ENCODE measurements around the gene OR10G7. TPM values are rescaled to one million over a fixed set of nuclear protein-coding genes. Genes with fewer than 3 reads are reported as not detected.

OR10G7 gene
- total RNA-seq, 1 experiment from 2014 or later: not detected

DNA sequence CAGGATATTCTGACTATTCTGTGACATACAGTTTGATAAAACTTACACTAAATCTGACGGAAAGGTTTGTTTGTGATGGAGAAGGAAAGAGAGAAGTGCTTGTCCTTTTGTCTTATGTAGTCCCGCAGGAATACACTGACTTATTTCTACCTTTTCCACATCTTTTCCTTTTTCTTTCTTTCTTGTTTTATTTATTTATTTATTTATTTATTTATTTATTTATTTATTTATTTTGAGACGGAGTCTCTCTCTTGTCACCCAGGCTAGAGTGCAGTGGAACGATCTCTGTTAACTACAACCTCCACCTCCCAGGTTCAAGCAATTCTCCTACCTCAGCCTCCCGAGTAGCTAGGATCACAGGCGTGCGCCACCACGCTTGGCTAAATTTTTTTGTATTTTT is 31.0 kb upstream of the OR10G7 start:
- no peak overlapping the region for H3K4me3 ChIP-seq
- CTCF ChIA-PET: interaction anchor here (0.6 to 1.5 kb wide), 3 partner anchors 123 to 764 kb away, joined by 3 to 8 read pairs (median 4); no protein-coding TSS in a partner anchor
- no TSS peak for BruUV-seq (replicated peaks)

DNA sequence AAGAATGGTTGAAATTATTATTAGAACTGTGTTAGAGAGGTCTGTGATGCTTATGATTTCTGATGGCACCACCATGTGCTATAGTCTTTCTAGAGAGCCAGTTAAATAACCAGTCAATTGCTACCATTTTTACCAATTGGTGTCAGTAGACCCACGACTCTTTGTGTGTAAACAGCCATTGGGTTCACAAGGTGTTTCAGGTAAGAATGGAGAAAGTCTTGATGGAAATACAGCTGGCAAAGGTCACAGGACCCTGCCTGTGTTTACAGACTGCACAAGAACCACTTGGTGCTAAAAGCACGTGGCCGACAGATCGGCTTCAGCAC is 30.5 kb upstream of the OR10G7 start:
- no peak for DNase-seq
- Histone ChIP-seq H3K27me3 (ENCODE audit: insufficient read depth, low read depth) (peaks cover 29% of the 10 kb centered on the region), H3K4me2 (no peak overlapping the region), H3K4me3 (no peak overlapping the region), H2AFZ (no peak overlapping the region), H3K27ac (no peak overlapping the region), H3F3A (ENCODE audit: insufficient read depth, low read depth) (no peaks in the 10 kb centered on the region), H3K9me3 (ENCODE audit: insufficient read depth, low read depth) (no peaks in the 10 kb centered on the region), H3K79me2 (ENCODE audit: low read depth) (no peaks in the 10 kb centered on the region), H3K4me1 (replicated peaks; ENCODE audit: insufficient read depth) (no peaks in the 10 kb centered on the region), H3K9me2 (ENCODE audit: insufficient read depth) (no peaks in the 10 kb centered on the region), H3K36me3 (ENCODE audit: low read depth) (no peaks in the 10 kb centered on the region), H4K20me1 (ENCODE audit: insufficient read depth) (no peaks in the 10 kb centered on the region)
- CTCF ChIA-PET: interaction anchor here (0.6 to 1.5 kb wide), 4 partner anchors 123 to 765 kb away, joined by 3 to 8 read pairs (median 4); no protein-coding TSS in a partner anchor
- TF ChIP-seq EZH2 (IDR thresholded peaks at IDR 0.05; ENCODE audit: low read depth): no peak
- TF ChIP-seq, protein P1, sequence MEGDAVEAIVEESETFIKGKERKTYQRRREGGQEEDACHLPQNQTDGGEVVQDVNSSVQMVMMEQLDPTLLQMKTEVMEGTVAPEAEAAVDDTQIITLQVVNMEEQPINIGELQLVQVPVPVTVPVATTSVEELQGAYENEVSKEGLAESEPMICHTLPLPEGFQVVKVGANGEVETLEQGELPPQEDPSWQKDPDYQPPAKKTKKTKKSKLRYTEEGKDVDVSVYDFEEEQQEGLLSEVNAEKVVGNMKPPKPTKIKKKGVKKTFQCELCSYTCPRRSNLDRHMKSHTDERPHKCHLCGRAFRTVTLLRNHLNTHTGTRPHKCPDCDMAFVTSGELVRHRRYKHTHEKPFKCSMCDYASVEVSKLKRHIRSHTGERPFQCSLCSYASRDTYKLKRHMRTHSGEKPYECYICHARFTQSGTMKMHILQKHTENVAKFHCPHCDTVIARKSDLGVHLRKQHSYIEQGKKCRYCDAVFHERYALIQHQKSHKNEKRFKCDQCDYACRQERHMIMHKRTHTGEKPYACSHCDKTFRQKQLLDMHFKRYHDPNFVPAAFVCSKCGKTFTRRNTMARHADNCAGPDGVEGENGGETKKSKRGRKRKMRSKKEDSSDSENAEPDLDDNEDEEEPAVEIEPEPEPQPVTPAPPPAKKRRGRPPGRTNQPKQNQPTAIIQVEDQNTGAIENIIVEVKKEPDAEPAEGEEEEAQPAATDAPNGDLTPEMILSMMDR (conservative IDR thresholded peaks at IDR 0.05): peak; percentile 60
- POLR2A ChIA-PET (ENCODE audit: unreplicated experiment): no interaction called here
- intact Hi-C loops (cut with micrococcal nuclease; ENCODE audit: unreplicated experiment): loop anchor here (1.0 to 5.0 kb wide), 3 partner anchors 124 to 766 kb away; no protein-coding TSS in a partner anchor
- no TSS peak for BruUV-seq (replicated peaks)

More for the DNA sequence above, 31.0 kb upstream of the OR10G7 start:
- H3K9me3 ChIP-seq (ENCODE audit: insufficient read depth, low read depth): no peaks in the 10 kb centered on the region
- H3K27me3 ChIP-seq (ENCODE audit: insufficient read depth, low read depth): peaks cover 32% of the 10 kb centered on the region
- H3K79me2 ChIP-seq (ENCODE audit: low read depth): no peaks in the 10 kb centered on the region
- no peak overlapping the region for H2AFZ ChIP-seq
- no peaks in the 10 kb centered on the region for H3K9me2 ChIP-seq (ENCODE audit: insufficient read depth)
- H4K20me1 ChIP-seq (ENCODE audit: insufficient read depth): no peaks in the 10 kb centered on the region
- no peaks in the 10 kb centered on the region for H3F3A ChIP-seq (ENCODE audit: insufficient read depth, low read depth)
- no peak overlapping the region for H3K27ac ChIP-seq
- no peaks in the 10 kb centered on the region for H3K4me1 ChIP-seq (replicated peaks; ENCODE audit: insufficient read depth)
- H3K36me3 ChIP-seq (ENCODE audit: low read depth): no peaks in the 10 kb centered on the region
- no peak overlapping the region for H3K4me2 ChIP-seq
- POLR2A ChIA-PET (ENCODE audit: unreplicated experiment): no interaction called here
- intact Hi-C loops (cut with micrococcal nuclease; ENCODE audit: unreplicated experiment): loop anchor here (5.0 kb wide), 2 partner anchors 515 to 765 kb away; no protein-coding TSS in a partner anchor
- no peak for TF ChIP-seq EZH2 (IDR thresholded peaks at IDR 0.05; ENCODE audit: low read depth)
- TF ChIP-seq, protein P1 (conservative IDR thresholded peaks at IDR 0.05): no peak
- DNase-seq: no peak

DNA sequence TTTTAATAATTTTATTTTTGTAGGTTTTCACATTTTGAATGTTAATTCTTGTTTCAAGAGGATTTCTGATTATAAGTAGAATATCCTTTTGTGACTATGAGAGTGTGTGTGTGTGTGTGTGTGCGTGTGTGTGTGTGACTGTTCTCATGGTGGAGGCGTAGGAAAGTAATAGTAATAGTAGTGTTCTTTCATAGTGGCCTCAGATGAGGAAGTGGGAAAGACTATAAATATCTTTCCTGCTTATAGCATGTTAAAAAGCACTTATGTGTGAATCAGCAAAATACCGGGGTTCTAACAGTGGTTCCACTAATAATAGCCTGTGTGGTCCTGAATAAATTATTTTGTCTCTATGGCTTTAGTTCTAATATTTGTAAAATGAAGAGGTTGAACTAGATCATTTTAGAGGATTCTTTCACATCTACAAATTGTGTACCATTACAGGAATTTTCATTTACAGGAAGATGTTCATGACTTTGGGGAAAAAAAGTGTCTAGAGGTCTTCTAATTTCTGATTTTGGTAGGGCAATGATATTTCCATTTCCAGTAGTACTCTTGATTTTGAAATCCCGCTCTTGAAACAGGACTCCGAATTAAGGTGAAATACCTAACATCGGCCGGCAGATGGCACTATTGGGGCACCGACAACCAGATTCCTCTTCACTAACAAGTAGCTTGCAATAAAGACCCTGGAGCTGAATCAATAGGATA is 29.9 kb upstream of the OR10G7 start:
- no peaks in the 10 kb centered on the region for H3K9me2 ChIP-seq (ENCODE audit: insufficient read depth)
- ChIA-PET POLR2A (ENCODE audit: unreplicated experiment) (no interaction called here), CTCF (interaction anchor here (0.6 to 1.5 kb wide), 3 partner anchors 124 to 514 kb away, joined by 3 to 4 read pairs (median 3); no protein-coding TSS in a partner anchor)
- H4K20me1 ChIP-seq (ENCODE audit: insufficient read depth): no peaks in the 10 kb centered on the region
- H3K4me1 ChIP-seq (replicated peaks; ENCODE audit: insufficient read depth): no peaks in the 10 kb centered on the region
- H3K79me2 ChIP-seq (ENCODE audit: low read depth): no peaks in the 10 kb centered on the region
- intact Hi-C loops (cut with micrococcal nuclease; ENCODE audit: unreplicated experiment): loop anchor here (1.0 to 5.0 kb wide), 3 partner anchors 124 to 766 kb away; no protein-coding TSS in a partner anchor
- H3K27me3 ChIP-seq (ENCODE audit: insufficient read depth, low read depth): peaks cover 24% of the 10 kb centered on the region; the same call in 1 of the 2 replicates
- H2AFZ ChIP-seq: no peak overlapping the region
- no peaks in the 10 kb centered on the region for H3F3A ChIP-seq (ENCODE audit: insufficient read depth, low read depth)
- H3K4me2 ChIP-seq: no peak overlapping the region
- DNase-seq: peak in 1 of 2 experiments; percentile 45
- BruUV-seq (replicated peaks): no TSS peak
- no peak for TF ChIP-seq EZH2 (IDR thresholded peaks at IDR 0.05; ENCODE audit: low read depth)
- TF ChIP-seq, protein P1 (conservative IDR thresholded peaks at IDR 0.05): peak; percentile 85
- H3K4me3 ChIP-seq: no peak overlapping the region
- H3K36me3 ChIP-seq (ENCODE audit: low read depth): no peaks in the 10 kb centered on the region
- H3K9me3 ChIP-seq (ENCODE audit: insufficient read depth, low read depth): no peaks in the 10 kb centered on the region
- H3K27ac ChIP-seq: no peak overlapping the region

Measured in PC-9 (cell line).